OCI-LY3 (cell line): ENCODE results near the gene ARFGAP3.

Source experiments
- H2AFZ ChIP-seq: fragments of 200-600, 300-600 bp; shearing (Covaris generic); 2 replicates; pipeline ENCODE4 v1.6.0; 2014; ENCODE audit warnings: antibody characterized with exemption, low read depth, low read length
- H3K27ac ChIP-seq: fragments of 200-600, 300-600 bp; sonication (generic); 2 replicates; pipeline ENCODE4 v1.5.1; 2014; ENCODE audit warnings: mild to moderate bottlenecking, low read length, moderate library complexity, mixed read lengths
- H3K27me3 ChIP-seq: fragments of 200-600, 300-600 bp; sonication (generic); 2 replicates; pipeline ENCODE4 v1.6.1; 2014; ENCODE audit warnings: low read depth, low read length, mixed read lengths
- H3K36me3 ChIP-seq: fragments of 200-600, 300-600 bp; sonication (generic); replicated peaks from 2 replicates; pipeline ENCODE3; 2014; ENCODE audit warnings: low read depth, low read length, mixed read lengths
- H3K4me1 ChIP-seq: fragments of 300-600, 200-600 bp; sonication (generic); 2 replicates; pipeline ENCODE4 v1.6.1; 2014; ENCODE audit warnings: low read length, mixed read lengths
- H3K4me2 ChIP-seq: fragments of 200-600, 300-600 bp; sonication (generic); 2 replicates; pipeline ENCODE4 v1.6.1; 2014; ENCODE audit warnings: low read length, mixed read lengths
- H3K4me3 ChIP-seq: fragments of 300-600, 200-600 bp; sonication (generic); 2 replicates; pipeline ENCODE4 v1.5.1; 2014; ENCODE audit warnings: antibody characterized with exemption, mild to moderate bottlenecking, low read length, moderate library complexity
- H3K79me2 ChIP-seq: fragments of 300-600, 200-600 bp; shearing (Covaris generic); 2 replicates; pipeline ENCODE4 v1.6.1; 2014; ENCODE audit warnings: mild to moderate bottlenecking, low read length, mixed read lengths
- H3K9ac ChIP-seq: fragments of 300-600, 200-600 bp; shearing (Covaris generic); 2 replicates; pipeline ENCODE4 v1.6.0; 2014; ENCODE audit warnings: mild to moderate bottlenecking, low read length, moderate library complexity
- H3K9me3 ChIP-seq: fragments of 200-600, 300-600 bp; shearing (Covaris generic); 2 replicates; pipeline ENCODE4 v1.6.1; 2014; ENCODE audit warnings: low read length, mixed read lengths; ENCODE audit not compliant: insufficient read depth
- H4K20me1 ChIP-seq: fragments of 200-600, 300-600 bp; sonication (generic); 2 replicates; pipeline ENCODE4 v1.6.1; 2016; ENCODE audit warnings: low read length, mixed read lengths; ENCODE audit not compliant: insufficient read depth
- EZH2phosphoT487 ChIP-seq: fragments of 200-600 bp; shearing (Covaris generic); IDR thresholded peaks from 2 replicates; pipeline ENCODE4 v1.6.1; 2018; ENCODE audit warnings: antibody characterized with exemption, mixed run types, low read depth
- TF ChIP-seq, protein P1 (sequence below): fragments of 200-600, 300-600 bp; sonication (generic); IDR thresholded peaks from 2 replicates; pipeline ENCODE4 v1.5.1; 2014; ENCODE audit warnings: antibody characterized with exemption, low read length, low read depth

The ARFGAP3 gene

GRCh38 chr22:42821386-42821785 is 35.7 kb downstream of the ARFGAP3 start:
- H3K4me1 ChIP-seq, result no peaks in the 10 kb centered on the region
- H3K9me3 ChIP-seq, result 0 out of 2 replicates have a peak, but pooled peaks cover 4% of the 10 kb centered on the region
- no peaks in the 10 kb centered on the region for H3K27me3 ChIP-seq
- no peak overlapping the region for H3K27ac ChIP-seq
- H4K20me1 ChIP-seq, result no peaks in the 10 kb centered on the region
- TF ChIP-seq, protein P1, sequence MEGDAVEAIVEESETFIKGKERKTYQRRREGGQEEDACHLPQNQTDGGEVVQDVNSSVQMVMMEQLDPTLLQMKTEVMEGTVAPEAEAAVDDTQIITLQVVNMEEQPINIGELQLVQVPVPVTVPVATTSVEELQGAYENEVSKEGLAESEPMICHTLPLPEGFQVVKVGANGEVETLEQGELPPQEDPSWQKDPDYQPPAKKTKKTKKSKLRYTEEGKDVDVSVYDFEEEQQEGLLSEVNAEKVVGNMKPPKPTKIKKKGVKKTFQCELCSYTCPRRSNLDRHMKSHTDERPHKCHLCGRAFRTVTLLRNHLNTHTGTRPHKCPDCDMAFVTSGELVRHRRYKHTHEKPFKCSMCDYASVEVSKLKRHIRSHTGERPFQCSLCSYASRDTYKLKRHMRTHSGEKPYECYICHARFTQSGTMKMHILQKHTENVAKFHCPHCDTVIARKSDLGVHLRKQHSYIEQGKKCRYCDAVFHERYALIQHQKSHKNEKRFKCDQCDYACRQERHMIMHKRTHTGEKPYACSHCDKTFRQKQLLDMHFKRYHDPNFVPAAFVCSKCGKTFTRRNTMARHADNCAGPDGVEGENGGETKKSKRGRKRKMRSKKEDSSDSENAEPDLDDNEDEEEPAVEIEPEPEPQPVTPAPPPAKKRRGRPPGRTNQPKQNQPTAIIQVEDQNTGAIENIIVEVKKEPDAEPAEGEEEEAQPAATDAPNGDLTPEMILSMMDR, result no peak
- no peak for TF ChIP-seq EZH2phosphoT487
- H3K36me3 ChIP-seq, result peaks cover 36% of the 10 kb centered on the region
- H3K4me2 ChIP-seq, result no peak overlapping the region
- no peak overlapping the region for H2AFZ ChIP-seq
- H3K79me2 ChIP-seq, result no peaks in the 10 kb centered on the region
- H3K9ac ChIP-seq, result no peak overlapping the region
- no peak overlapping the region for H3K4me3 ChIP-seq

DNA sequence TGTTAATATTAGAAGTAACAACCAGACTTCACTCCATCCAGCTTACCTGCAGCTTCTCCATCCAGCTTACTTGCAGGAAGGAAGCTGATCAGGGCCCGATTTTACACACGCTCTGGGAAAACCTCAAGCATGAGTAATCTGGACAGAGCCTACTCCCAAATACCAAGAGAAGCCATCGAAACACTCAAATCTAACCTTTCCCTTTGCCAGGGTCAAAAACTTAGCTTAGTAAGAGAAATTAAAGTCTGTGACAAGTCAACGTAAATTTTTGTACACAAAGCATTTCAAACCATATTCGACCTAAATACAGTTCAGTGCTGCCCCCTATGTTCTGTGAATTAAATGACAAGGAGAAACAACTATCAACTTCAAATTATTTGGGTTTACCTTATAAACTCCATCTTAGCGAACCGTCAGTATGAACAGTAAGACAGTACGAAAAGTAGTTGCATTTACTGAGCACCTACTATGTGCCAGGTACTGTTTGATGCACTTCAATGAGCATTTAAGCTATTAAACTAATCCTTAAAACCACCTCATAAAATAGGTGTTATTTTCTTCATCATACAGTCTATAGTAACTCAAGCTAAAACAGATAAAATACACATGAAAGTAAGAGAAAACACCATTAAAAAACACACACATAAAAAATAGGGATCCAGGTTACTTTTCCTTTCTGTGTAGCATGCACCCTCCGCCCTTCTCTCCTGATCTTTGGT is 36.9 kb downstream of the ARFGAP3 start:
- Histone ChIP-seq H2AFZ (no peak overlapping the region), H3K36me3 (peaks cover 40% of the 10 kb centered on the region), H3K4me2 (no peak overlapping the region), H3K27ac (no peak overlapping the region), H3K27me3 (no peaks in the 10 kb centered on the region), H4K20me1 (no peaks in the 10 kb centered on the region), H3K4me1 (no peaks in the 10 kb centered on the region), H3K9me3 (0 out of 2 replicates have a peak, but pooled peaks cover 4% of the 10 kb centered on the region), H3K79me2 (no peaks in the 10 kb centered on the region), H3K9ac (no peak overlapping the region), H3K4me3 (no peak overlapping the region)
- TF ChIP-seq EZH2phosphoT487, result no peak
- TF ChIP-seq, protein P1, result no peak

DNA sequence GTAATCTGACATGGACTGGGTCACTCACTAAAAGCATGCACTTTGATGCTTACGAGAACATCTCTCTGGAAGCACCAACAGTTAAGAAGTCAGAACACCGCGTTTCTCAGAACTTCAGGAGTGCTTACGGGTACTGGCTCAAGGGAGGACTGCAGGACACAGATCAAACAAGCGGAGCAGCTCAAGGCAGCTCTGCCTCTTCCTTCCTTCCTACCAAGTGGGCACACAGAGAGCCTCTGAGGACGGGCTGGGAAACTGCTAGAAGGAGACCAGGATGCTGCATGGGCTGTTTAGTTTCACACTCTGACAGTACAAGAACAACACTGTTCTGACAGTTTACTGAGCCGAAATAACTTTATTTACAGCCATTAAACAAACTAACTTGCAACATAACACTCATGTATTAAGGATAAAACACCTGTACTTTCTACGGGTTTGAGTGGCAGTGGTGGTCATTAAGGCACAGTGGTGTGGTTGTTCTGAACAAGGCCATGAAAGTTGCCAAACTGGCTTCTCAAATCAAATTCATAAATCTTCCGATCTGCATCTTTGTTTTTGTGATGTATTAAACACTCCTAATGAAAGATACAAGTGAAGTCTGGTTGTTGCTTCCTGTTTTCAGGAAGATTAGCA is 37.5 kb downstream of the ARFGAP3 start:
- Histone ChIP-seq H3K27me3 (no peaks in the 10 kb centered on the region), H3K79me2 (no peaks in the 10 kb centered on the region), H3K27ac (no peak overlapping the region), H4K20me1 (no peaks in the 10 kb centered on the region), H3K4me1 (peaks cover 6% of the 10 kb centered on the region), H3K9ac (no peak overlapping the region), H3K36me3 (peaks cover 40% of the 10 kb centered on the region), H3K9me3 (0 out of 2 replicates have a peak, but pooled peaks cover 4% of the 10 kb centered on the region), H3K4me3 (no peak overlapping the region), H2AFZ (no peak overlapping the region), H3K4me2 (no peak overlapping the region)
- TF ChIP-seq EZH2phosphoT487, result no peak
- TF ChIP-seq, protein P1, result no peak

GRCh38 chr22:42817556-42817955 is 39.5 kb downstream of the ARFGAP3 start:
- TF ChIP-seq, protein P1, result no peak
- no peak for TF ChIP-seq EZH2phosphoT487
- Histone ChIP-seq H3K27ac (no peak overlapping the region), H3K4me2 (no peak overlapping the region), H4K20me1 (no peaks in the 10 kb centered on the region), H3K9me3 (0 out of 2 replicates have a peak, but pooled peaks cover 4% of the 10 kb centered on the region), H2AFZ (no peak overlapping the region), H3K79me2 (no peaks in the 10 kb centered on the region), H3K9ac (no peak overlapping the region), H3K4me1 (peaks cover 11% of the 10 kb centered on the region), H3K27me3 (no peaks in the 10 kb centered on the region), H3K4me3 (no peak overlapping the region), H3K36me3 (peaks cover 33% of the 10 kb centered on the region)
